ENCODE results near the gene CCM2. TPM values are rescaled to one million over a fixed set of nuclear protein-coding genes. Genes with fewer than 3 reads are reported as not detected.

Gene CCM2
- total RNA-seq, 1 donor from 2014 or later, result 67.9 TPM

DNA sequence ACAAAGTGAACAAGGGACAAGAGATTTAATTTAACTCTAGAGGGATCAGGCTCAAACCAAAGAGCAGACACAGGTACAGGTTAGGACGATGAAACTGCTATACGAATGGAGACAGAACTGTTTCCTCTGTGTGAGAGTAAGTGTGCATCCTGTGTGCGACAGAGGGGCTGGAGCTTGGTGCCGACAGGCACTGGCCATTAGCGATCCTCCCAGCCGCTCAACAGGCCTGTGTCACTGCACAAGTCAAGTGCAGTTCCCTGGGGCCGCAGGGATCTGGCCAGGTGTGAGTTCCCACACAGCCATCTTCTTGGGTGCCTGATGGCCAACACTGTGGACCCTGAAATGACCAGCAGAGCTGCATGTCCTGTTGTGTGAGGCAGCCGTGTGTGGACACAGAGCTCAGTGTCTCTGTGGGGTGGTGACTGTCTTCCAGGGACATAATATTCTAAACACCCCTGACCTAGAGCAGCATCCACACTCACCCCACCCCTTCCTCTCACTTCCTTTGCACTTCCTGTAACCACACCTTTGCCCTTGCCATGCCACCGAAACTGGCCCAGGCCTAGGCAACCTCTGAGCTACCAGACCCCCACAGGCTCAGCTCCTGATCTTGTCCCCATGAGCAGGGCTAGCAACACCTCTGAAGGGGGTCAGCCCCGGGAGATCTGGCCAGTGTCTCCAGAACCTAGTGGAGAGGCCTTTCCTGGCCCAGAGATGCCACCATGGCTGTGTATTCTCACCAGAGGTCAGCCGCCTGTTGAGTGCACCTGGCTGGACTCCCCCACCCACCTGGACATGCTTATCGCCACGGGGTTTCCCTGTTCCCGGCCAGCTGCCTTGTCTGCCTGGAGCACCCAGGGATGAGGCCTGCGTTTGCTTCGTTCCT, 123.2 kb downstream of the CCM2 start:
- no peak for DNase-seq (ENCODE audit: low read depth in 2 of 2)

DNA sequence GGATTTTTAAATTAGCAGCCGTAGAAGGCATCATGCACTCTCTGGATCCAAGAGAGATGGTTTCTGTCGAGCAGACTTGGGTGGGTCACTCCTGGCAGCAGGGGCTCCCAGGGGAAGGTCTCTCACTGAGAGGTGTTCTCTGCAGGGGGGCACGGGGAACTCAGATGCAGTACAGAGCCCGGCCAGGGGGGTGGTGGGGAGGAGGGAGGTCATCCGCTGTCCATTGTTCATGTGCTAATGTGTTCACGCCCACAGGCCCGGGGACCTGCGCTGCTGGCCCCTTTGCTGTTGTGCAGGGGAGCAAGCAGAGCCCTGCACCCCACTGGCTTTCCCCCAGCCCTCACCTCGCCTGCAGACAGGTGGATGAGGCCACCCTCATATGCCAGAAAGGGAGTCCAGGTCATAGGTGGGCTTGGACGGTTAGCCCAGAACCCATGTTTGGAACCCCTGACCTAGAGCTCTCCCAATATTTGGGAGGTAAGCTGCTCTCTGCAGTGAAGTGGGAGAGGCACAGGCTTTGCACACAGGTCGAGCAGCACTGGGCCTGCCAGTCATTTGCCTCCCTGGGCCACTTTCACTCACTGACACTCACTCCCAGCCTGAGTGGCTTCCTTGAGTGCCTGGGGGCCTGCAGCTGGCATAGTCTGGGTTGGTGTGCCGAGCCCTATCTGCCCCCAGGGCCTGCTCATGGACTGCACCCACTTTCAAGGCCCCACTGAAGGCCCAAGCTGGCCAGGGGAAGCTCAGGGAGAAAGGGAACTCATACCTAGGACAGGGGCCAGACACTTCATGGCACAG, 124.1 kb downstream of the CCM2 start:
- DNase-seq (ENCODE audit: low read depth in 2 of 2), result no peak

DNA sequence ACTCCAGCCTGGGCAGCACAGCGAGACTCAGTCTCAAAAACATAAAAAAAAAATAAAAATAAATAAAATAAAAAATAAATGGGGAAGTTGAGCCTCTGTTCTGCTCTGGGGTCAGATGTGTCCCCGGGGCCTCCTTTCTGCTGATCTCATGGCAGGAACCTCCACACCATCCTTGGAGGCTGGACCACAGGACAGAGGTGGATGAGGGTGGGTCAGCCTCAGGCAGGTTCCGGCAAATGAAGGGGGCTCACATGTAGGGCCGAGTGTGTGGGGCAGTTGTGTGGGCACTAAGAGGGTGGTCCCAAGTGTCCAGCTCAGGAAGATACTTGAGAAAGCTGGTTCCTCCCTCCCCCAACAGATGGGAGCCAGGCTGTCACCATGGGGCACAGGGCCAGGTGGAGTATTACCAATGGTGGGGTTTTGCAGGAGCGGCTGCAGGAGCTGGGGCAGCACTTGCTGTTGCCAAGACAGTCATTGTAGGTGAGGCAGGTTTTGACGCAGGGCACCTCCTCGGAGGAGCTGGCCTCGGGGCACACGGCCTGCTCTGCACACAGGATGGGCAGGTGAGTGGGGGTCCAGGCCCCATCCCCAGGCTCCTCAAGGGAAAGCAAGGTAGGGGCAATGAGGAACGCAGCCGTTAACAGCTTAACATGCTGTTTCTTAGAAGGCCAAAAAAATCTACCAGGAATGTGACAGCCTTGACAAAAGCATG, 125.3 kb downstream of the CCM2 start:
- DNase-seq (ENCODE audit: low read depth in 2 of 2), result no peak

Other genes with a start within 250 kb of the CCM2 start
- 1,180 and 1,502 TPM in 2 replicates for gene PPIA, start 203.5 kb upstream of the CCM2 start, total RNA-seq
- 196 and 217 TPM in 2 replicates for gene H2AZ2, start 152.1 kb upstream of the CCM2 start, total RNA-seq
- gene PURB, start 114.7 kb upstream of the CCM2 start, total RNA-seq, result 12.0 and 14.7 TPM in 2 replicates
- under 0.01 TPM in 2 replicates for gene MYO1G, start 21.2 kb upstream of the CCM2 start, total RNA-seq
- 0.44 and 0.79 TPM in 2 replicates for gene NACAD, start 88.8 kb downstream of the CCM2 start, total RNA-seq
- gene TBRG4, start 111.5 kb downstream of the CCM2 start, total RNA-seq, result 37.0 and 46.8 TPM in 2 replicates
- 51.2 and 218 TPM in 2 replicates for gene RAMP3, start 157.6 kb downstream of the CCM2 start, total RNA-seq